IMR-90 (cell line): Measurements from ENCODE around the gene IL20RA. TPM values are rescaled to one million over a fixed set of nuclear protein-coding genes. Genes with fewer than 3 reads are reported as not detected.

ENCODE experiments used
- ATAC-seq: fragments of 200-7000 bp; cut with Tn5 transposase; 2 replicates; pipeline ENCODE4 v1.9.1; 2020; ENCODE audit warnings: low read depth, mild to moderate bottlenecking, moderate library complexity
- BruUV-seq: library from RNA; stranded (reverse); fragments of 400-500 nt; replicated peaks from 2 replicates; lab custom pipeline; 2021; lab: Mats Ljungman, UMichigan
- CTCF ChIA-PET: fragments of 300-600 bp; formaldehyde crosslinking; extraction: SDS; loops from one replicate; lab custom pipeline; 2021; ENCODE audit warnings: antibody characterized with exemption; lab: Yijun Ruan, JAX
- POLR2A ChIA-PET: fragments of 300-600 bp; sonication (Branson Sonifier 250); formaldehyde crosslinking; loops from one replicate; lab custom pipeline; 2022; ENCODE audit warnings: antibody characterized with exemption; ENCODE audit not compliant: unreplicated experiment; lab: Charles Lee
- DNase-seq: peaks from one replicate; pipeline ENCODE4 v3.0.0; 2013
- H2AFZ ChIP-seq: replicated peaks from 2 replicates; pipeline ENCODE3; 2013; ENCODE audit warnings: low read length, mild to moderate bottlenecking; ENCODE audit not compliant: poor library complexity
- H2AK5ac ChIP-seq: 2 replicates; pipeline ENCODE4 v1.6.1; 2013; ENCODE audit warnings: low read depth, low read length, inconsistent platforms
- H2AK9ac ChIP-seq: replicated peaks from 2 replicates; pipeline ENCODE3; 2013; ENCODE audit warnings: mild to moderate bottlenecking, low read depth, low read length, moderate library complexity; ENCODE audit not compliant: poor library complexity
- H2BK120ac ChIP-seq: 2 replicates; pipeline ENCODE4 v1.6.1; 2013; ENCODE audit warnings: low read depth, low read length, inconsistent platforms
- H2BK15ac ChIP-seq: 3 replicates; pipeline ENCODE4 v1.6.1; 2013; ENCODE audit warnings: low read depth, low read length, inconsistent platforms
- H2BK20ac ChIP-seq: 2 replicates; pipeline ENCODE4 v1.6.1; 2013; ENCODE audit warnings: low read depth, mild to moderate bottlenecking, inconsistent platforms, low read length, moderate library complexity
- H2BK5ac ChIP-seq: 2 replicates; pipeline ENCODE4 v1.6.1; 2013; ENCODE audit warnings: mild to moderate bottlenecking, low read depth, low read length, inconsistent platforms; ENCODE audit not compliant: poor library complexity, severe bottlenecking
- H3K14ac ChIP-seq: replicated peaks from 2 replicates; pipeline ENCODE4 v1.6.1; 2013; ENCODE audit warnings: low read depth, low read length, inconsistent platforms
- H3K18ac ChIP-seq: 2 replicates; pipeline ENCODE4 v1.6.1; 2013; ENCODE audit warnings: low read depth, low read length, control low read depth
- H3K23ac ChIP-seq: 2 replicates; pipeline ENCODE4 v1.6.1; 2013; ENCODE audit warnings: low read depth, low read length, inconsistent platforms
- H3K27ac ChIP-seq: 2 replicates; pipeline ENCODE4 v1.5.1; 2013; ENCODE audit warnings: mild to moderate bottlenecking, control low read depth, low read length; ENCODE audit not compliant: insufficient read depth
- H3K27me3 ChIP-seq: 2 replicates; pipeline ENCODE4 v1.6.1; 2013; ENCODE audit warnings: low read length; ENCODE audit not compliant: control insufficient read depth, insufficient read depth
- H3K36me3 ChIP-seq: 2 replicates; pipeline ENCODE4 v1.6.1; 2013; ENCODE audit warnings: low read length, mixed read lengths; ENCODE audit not compliant: control insufficient read depth, insufficient read depth
- H3K4ac ChIP-seq: 2 replicates; pipeline ENCODE4 v1.6.1; 2013; ENCODE audit warnings: low read depth, low read length, inconsistent platforms
- H3K4me1 ChIP-seq: 2 replicates; pipeline ENCODE4 v1.6.1; 2013; ENCODE audit warnings: low read length, mixed read lengths; ENCODE audit not compliant: control insufficient read depth, insufficient read depth
- H3K4me2 ChIP-seq: 2 replicates; pipeline ENCODE4 v1.6.1; 2013; ENCODE audit warnings: low read depth, mild to moderate bottlenecking, control low read depth, low read length, moderate library complexity
- H3K4me3 ChIP-seq: 2 replicates; pipeline ENCODE4 v1.5.1; 2013; ENCODE audit warnings: low read depth, mild to moderate bottlenecking, control low read depth, low read length, moderate library complexity; ENCODE audit not compliant: insufficient read depth
- H3K56ac ChIP-seq: 2 replicates; pipeline ENCODE4 v1.6.1; 2013; ENCODE audit warnings: low read length, inconsistent platforms; ENCODE audit not compliant: insufficient read depth; ENCODE audit errors: extremely low read depth
- H3K79me1 ChIP-seq, 2 experiments: 2 replicates each; pipeline ENCODE4 v1.6.1; 2013; ENCODE audit warnings: low read length in 2 of 2, inconsistent platforms in 1 of 2, low read depth in 1 of 2
- H3K9ac ChIP-seq: 2 replicates; pipeline ENCODE4 v1.6.1; 2013; ENCODE audit warnings: low read depth, low read length, control low read depth
- H3K9me1 ChIP-seq: 2 replicates; pipeline ENCODE4 v1.6.1; 2013; ENCODE audit warnings: low read length, inconsistent platforms; ENCODE audit not compliant: insufficient read depth
- H3K9me3 ChIP-seq: 2 replicates; pipeline ENCODE4 v1.6.1; 2013; ENCODE audit warnings: low read length; ENCODE audit not compliant: control insufficient read depth, insufficient read depth
- H4K20me1 ChIP-seq: 2 replicates; pipeline ENCODE4 v1.6.1; 2013; ENCODE audit warnings: low read length, inconsistent platforms; ENCODE audit not compliant: insufficient read depth
- H4K5ac ChIP-seq: 2 replicates; pipeline ENCODE4 v1.6.1; 2013; ENCODE audit warnings: mild to moderate bottlenecking, low read depth, low read length, control low read depth
- H4K8ac ChIP-seq, 2 experiments: 2 replicates each; pipeline ENCODE4 v1.6.1; 2013; ENCODE audit warnings: low read depth in 2 of 2, low read length in 2 of 2, control low read depth in 1 of 2, inconsistent platforms in 1 of 2
- H4K91ac ChIP-seq: 2 replicates; pipeline ENCODE4 v1.6.1; 2013; ENCODE audit warnings: low read depth, low read length, inconsistent platforms; ENCODE audit not compliant: insufficient read depth
- CHD1 ChIP-seq: IDR thresholded peaks from 2 replicates; pipeline ENCODE4 v1.6.1; 2012; ENCODE audit warnings: low read depth, low read length, improper control_type of control experiment
- MXI1 ChIP-seq: IDR thresholded peaks from 2 replicates; pipeline ENCODE4 v1.6.1; 2012; ENCODE audit warnings: low read depth, mild to moderate bottlenecking, low read length, moderate library complexity, borderline replicate concordance
- NFE2L2 ChIP-seq: fragments of 150-350 bp; IDR thresholded peaks from 2 replicates; pipeline ENCODE4 v1.6.1; 2016; ENCODE audit warnings: low read depth, mild to moderate bottlenecking, low read length
- POLR2A ChIP-seq: IDR thresholded peaks from 2 replicates; pipeline ENCODE4 v1.6.1; 2012; ENCODE audit warnings: mild to moderate bottlenecking, low read depth, low read length
- RAD21 ChIP-seq: IDR thresholded peaks from 2 replicates; pipeline ENCODE4 v1.6.1; 2012; ENCODE audit warnings: low read length, improper control_type of control experiment
- RCOR1 ChIP-seq: IDR thresholded peaks from 2 replicates; pipeline ENCODE4 v1.6.1; 2012; ENCODE audit warnings: mild to moderate bottlenecking, low read length, improper control_type of control experiment; ENCODE audit not compliant: insufficient replicate concordance
- WGBS, 2 experiments: methylation state at CpG; one replicate each; pipeline versions ENCODE4 v1.1.5 to v1.1.7; 2013; ENCODE audit warnings: missing lambda C conversion rate in 2 of 2; ENCODE audit not compliant: insufficient read length in 1 of 2; ENCODE audit errors: extremely low coverage in 2 of 2; 5-methylcytosine and 5-hydroxymethylcytosine counted together
- dilution Hi-C: fragments of 300-500 bp; cut with HindIII; formaldehyde crosslinking; loops from one replicate; pipeline ENCODE4 v1.14.3; 2018; ENCODE audit warnings: low sequenced_read_pairs; ENCODE audit not compliant: unreplicated experiment
- in situ Hi-C: fragments of 300-500 bp; cut with MboI; formaldehyde crosslinking; loops from 3 replicates; pipeline ENCODE4 v1.14.3; 2019; ENCODE audit warnings: low sequenced_read_pairs, inconsistent platforms, mixed read lengths
- intact Hi-C: fragments of 100-400 bp; cut with micrococcal nuclease; formaldehyde crosslinking; loops from 2 replicates; pipeline ENCODE4 v1.10.0; 2022
- polyA plus RNA-seq, 3 experiments: library from polyadenylated mRNA; depleted of rRNA; stranded (reverse); fragments of >200 nt; gene quantifications; 2 replicates each; pipeline ENCODE4 v1.2.3, GENCODE V29; 2012; ENCODE audit warnings: low replicate concordance in 1 of 3
- total RNA-seq: library from RNA; depleted of rRNA; stranded (reverse); fragments of >200 nt; gene quantifications from 2 replicates; pipeline ENCODE4 v1.2.3, GENCODE V29; 2012
- TF ChIP-seq, protein P1 (sequence below): conservative IDR thresholded peaks from 2 replicates; pipeline ENCODE4 v1.5.1; 2012; ENCODE audit warnings: mild to moderate bottlenecking, low read depth, low read length, improper control_type of control experiment
- TF ChIP-seq, protein P2 (sequence below): fragments of 150-350 bp; IDR thresholded peaks from 2 replicates; pipeline ENCODE4 v1.6.1; 2016; ENCODE audit warnings: low read depth, mild to moderate bottlenecking, low read length, moderate library complexity, borderline replicate concordance
- TF ChIP-seq, protein P3 (sequence below): fragments of 150-350 bp; IDR thresholded peaks from 2 replicates; pipeline ENCODE4 v1.6.1; 2017; ENCODE audit warnings: mild to moderate bottlenecking, antibody characterized with exemption, low read length, low read depth

IL20RA gene
- total and polyA plus RNA-seq, 2 of the 4 experiments (the other 2 are of a cell fraction), result 0.02 TPM; not detected in 1

DNA sequence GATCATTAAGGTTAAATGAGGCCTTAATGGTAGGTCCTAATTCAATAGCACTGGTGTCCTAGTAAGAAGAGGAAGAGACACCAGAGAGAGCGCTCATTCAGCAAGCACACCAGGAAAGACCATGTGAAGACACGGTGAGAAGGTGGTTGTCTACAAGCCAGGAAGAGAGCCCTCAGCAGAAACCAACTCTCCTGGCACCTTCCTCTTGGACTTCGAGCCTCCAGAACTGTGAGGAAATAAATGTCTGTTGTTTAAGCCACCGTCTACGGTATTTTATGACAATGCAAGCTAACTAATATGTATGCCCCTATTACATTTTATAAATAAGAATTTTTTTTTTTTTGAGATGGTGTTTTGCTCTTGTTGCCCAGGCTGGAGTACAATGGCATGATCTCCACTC, 59.3 kb downstream of the IL20RA start:
- Histone ChIP-seq H4K20me1 (no peaks in the 10 kb centered on the region), H3K23ac (no peak overlapping the region), H3K27ac (no peak overlapping the region), H3K4me3 (no peak overlapping the region), H3K4me2 (no peak overlapping the region), H3K9me3 (no peaks in the 10 kb centered on the region), H2BK120ac (no peak overlapping the region), H3K36me3 (no peaks in the 10 kb centered on the region), H3K9me1 (no peaks in the 10 kb centered on the region; the same call in 1 of the 2 replicates), H2AFZ (no peak overlapping the region), H2AK9ac (no peak overlapping the region), H4K91ac (no peak overlapping the region), H2BK15ac (no peak overlapping the region), H3K56ac (no peak overlapping the region), H3K4me1 (peaks cover 3% of the 10 kb centered on the region; the same call in 1 of the 2 replicates), H3K18ac (no peak overlapping the region), H3K4ac (no peak overlapping the region), H2BK20ac (no peak overlapping the region), H4K5ac (no peak overlapping the region), H3K14ac (no peak overlapping the region), H2BK5ac (no peak overlapping the region), H3K79me1 (no peaks in the 10 kb centered on the region), H4K8ac (no peak overlapping the region), H3K27me3 (peaks cover 31% of the 10 kb centered on the region), H2AK5ac (no peak overlapping the region), H3K9ac (no peak overlapping the region)
- POLR2A ChIA-PET, result no interaction called here
- no peak for TF ChIP-seq RAD21
- TF ChIP-seq, protein P1, sequence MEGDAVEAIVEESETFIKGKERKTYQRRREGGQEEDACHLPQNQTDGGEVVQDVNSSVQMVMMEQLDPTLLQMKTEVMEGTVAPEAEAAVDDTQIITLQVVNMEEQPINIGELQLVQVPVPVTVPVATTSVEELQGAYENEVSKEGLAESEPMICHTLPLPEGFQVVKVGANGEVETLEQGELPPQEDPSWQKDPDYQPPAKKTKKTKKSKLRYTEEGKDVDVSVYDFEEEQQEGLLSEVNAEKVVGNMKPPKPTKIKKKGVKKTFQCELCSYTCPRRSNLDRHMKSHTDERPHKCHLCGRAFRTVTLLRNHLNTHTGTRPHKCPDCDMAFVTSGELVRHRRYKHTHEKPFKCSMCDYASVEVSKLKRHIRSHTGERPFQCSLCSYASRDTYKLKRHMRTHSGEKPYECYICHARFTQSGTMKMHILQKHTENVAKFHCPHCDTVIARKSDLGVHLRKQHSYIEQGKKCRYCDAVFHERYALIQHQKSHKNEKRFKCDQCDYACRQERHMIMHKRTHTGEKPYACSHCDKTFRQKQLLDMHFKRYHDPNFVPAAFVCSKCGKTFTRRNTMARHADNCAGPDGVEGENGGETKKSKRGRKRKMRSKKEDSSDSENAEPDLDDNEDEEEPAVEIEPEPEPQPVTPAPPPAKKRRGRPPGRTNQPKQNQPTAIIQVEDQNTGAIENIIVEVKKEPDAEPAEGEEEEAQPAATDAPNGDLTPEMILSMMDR, result no peak
- no peak for TF ChIP-seq POLR2A
- no peak for TF ChIP-seq RCOR1
- TF ChIP-seq, protein P2, sequence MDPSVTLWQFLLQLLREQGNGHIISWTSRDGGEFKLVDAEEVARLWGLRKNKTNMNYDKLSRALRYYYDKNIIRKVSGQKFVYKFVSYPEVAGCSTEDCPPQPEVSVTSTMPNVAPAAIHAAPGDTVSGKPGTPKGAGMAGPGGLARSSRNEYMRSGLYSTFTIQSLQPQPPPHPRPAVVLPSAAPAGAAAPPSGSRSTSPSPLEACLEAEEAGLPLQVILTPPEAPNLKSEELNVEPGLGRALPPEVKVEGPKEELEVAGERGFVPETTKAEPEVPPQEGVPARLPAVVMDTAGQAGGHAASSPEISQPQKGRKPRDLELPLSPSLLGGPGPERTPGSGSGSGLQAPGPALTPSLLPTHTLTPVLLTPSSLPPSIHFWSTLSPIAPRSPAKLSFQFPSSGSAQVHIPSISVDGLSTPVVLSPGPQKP, result no peak
- TF ChIP-seq NFE2L2, result no peak
- no peak for TF ChIP-seq MXI1
- TF ChIP-seq, protein P3, sequence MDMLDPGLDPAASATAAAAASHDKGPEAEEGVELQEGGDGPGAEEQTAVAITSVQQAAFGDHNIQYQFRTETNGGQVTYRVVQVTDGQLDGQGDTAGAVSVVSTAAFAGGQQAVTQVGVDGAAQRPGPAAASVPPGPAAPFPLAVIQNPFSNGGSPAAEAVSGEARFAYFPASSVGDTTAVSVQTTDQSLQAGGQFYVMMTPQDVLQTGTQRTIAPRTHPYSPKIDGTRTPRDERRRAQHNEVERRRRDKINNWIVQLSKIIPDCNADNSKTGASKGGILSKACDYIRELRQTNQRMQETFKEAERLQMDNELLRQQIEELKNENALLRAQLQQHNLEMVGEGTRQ, result no peak
- no peak for TF ChIP-seq CHD1
- no TSS peak for BruUV-seq
- ATAC-seq (no peak), DNase-seq (no peak)
- CTCF ChIA-PET, result no interaction called here
- no CpG with 5 or more reads among the region's 5 CpGs for WGBS, 2 experiments
- dilution Hi-C loops (no loop called here), intact Hi-C loops (no loop called here), in situ Hi-C loops (no loop called here)
